Measurements from ENCODE around the gene CYP3A5.
"Not testable (repeated sequence)": the region's sequence is repeated elsewhere in the genome, so short reads cannot be mapped to it uniquely, and the experiment has no call there.

CYP3A5 gene

DNA sequence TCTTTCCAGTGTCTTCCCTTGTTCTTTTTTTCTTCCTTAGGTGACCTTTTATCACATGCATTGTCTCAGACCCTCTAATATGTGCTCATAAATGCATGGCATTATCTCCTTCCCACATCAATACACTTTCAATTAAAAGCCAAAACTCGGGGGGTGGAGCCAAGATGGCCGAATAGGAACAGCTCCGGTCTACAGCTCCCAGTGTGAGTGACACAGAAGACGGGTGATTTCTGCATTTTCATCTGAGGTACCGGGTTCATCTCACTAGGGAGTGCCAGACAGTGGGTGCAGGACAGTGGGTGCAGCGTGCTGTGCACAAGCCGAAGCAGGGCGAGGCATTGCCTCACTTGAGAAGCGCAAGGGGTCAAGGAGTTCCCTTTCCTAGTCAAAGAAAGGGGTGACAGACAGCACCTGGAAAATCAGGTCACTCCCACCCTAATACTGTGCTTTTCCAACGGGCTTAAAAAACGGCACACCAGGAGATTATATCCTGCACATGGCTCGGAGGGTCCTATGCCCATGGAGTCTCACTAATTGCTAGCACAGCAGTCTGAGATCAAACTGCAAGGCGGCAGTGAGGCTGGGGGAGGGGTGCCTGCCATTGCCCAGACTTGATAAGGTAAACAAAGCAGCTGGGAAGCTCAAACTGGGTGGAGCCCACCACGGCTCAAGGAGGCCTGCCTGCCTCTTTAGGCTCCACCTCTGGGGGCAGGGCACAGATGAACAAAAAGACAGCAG lies 6.2 kb upstream of the CYP3A5 start:
- DNase-seq (ENCODE audit: low read depth): not testable (repeated sequence)

DNA sequence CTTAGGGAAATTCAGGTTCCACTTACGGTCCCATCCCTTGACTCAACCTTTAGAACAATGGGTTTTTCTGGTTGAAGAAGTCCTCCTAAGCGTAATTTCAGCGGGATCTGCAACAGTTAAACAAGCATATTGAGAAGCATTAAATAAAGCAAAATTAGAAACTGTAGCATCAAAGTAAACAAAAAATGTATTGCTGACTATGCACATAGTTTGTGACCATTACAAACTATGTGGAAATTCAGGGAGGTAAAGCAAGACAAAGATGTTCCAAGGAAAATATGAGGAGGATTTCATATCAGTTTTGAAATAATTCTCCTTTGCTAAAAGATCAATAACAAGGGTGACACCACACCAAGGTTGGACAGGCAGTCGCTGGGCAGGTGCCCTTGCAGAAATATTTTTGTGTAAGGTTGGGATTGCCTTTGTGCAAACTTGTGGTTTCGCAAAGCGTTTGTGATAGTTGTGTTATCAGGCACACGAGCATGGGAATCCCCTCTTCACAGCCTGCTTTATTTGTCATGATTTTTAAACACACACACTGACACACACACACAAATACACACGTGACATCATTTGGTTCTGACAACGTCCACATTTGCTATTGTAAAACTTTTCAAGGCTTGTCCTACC lies 5.4 kb upstream of the CYP3A5 start:
- DNase-seq (ENCODE audit: low read depth): no peak

DNA sequence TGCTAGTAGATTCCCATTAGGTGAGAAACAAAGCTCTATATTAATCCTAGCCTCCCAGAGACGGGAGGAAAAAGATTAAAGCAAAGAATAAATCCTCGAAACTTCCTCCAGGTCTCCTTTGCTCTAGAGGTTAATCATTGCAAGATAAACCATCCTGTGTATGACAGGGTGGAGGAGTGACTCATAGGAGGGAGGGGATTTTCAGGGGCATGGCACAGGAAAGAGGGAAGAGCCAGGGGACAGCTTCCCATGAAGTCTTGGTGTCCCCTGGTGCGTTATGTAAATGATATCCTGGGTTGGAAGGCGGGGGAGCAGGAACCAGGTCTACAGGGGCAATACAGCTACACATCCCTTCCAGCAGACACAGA lies 780 bp downstream of the CYP3A5 start:
- no peak for DNase-seq (ENCODE audit: low read depth)

DNA sequence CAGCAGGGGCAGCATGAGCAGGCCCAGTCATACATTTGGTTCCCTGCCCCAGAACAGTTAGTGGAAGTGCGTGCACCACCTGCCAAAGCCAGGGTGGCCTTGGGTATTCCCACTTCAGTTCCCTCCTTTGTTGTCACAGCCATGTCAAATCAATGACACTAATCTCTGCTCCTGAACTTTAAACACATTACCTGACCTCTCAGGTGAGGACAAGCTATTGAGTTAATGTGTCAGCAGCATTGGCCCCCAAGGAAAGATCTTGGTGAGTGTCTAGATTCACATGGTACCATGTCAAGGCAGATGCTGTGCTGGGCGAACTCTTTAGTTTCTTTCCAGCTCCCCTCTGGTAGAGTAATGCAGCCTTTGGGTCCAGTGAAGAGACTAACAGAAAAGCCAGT lies 2.1 kb downstream of the CYP3A5 start:
- DNase-seq (ENCODE audit: low read depth): no peak

DNA sequence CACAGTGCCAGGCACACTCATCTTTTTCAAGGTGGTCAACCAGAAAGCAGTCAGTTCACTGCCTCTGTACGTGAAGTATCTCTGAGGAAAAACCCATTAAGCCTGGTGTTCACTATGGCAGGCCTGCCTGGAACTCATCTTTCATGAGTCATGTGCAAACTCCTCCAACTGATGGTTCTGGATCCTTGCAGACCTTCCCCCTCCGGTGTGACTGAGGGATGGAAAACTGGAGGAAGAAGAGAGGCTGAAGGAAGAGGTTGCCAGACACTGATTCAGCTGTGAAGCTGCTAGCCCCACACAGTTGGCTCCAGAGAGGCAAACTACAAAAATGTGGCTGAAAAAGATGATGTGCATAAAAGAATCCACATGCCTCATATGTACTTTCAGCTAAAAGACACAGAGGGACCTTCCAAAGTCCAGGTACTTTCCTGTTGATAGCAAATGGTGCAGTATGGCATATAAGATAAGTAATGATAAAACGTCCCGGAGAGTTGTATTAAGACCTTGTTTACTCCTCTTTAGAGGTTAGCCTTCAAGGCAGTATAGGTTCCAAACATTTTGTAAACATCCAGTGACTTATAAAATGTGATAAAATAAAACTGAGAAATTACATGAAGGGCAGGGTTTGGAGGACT lies 2.7 kb downstream of the CYP3A5 start:
- no peak for DNase-seq (ENCODE audit: low read depth)

DNA sequence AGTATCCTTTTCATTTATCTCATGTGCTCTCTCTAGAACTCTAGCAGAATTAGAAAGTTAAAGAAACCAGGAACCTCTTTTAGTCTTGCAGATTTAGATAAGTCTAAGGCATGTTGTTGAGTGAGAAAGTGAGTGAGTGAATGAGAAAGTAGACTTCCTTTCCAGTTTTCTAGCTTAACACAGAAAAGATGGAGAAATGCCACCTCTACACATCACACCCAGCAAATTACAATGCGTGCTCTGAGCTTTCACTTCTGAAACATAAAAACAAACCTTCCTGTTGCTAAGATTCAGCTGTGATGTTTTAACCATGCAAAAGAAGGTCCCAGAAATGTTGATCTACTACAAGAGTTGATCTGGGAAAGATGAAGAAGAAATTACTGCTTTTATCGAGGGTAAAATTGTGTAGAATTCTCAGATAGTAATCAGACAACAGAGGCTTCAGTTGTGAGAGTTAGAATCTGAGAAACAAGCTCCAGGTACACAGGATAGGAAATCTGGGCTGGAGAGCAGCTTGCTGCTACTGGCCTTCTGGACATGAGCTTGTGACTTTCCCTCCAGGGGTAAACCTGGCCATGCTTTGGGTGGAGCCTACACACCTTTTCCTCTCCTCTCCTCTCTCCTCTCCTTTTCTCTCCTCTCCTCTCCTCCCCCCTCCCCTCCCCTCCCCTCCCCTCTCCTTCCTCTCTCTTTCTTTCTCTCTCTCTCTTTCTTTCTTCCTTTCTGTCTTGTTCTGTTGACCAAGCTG lies 4.6 kb downstream of the CYP3A5 start:
- no peak for DNase-seq (ENCODE audit: low read depth)

DNA sequence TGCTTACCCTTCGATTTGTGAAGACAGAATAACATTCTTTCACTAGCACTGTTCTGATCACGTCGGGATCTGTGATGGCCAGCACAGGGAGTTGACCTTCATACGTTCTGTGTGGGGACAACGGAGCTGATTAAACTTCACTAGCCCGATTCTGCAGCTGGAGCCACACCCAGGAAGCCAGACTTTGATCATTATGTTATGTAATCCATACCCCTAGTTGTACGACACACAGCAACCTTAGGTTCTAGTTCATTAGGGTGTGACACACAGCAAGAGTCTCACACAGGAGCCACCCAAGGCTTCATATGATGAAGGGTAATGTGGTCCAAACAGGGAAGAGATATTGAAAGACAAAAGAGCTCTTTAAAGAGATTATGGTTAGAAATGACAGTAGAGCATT lies 7.2 kb downstream of the CYP3A5 start:
- DNase-seq (ENCODE audit: low read depth): no peak

DNA sequence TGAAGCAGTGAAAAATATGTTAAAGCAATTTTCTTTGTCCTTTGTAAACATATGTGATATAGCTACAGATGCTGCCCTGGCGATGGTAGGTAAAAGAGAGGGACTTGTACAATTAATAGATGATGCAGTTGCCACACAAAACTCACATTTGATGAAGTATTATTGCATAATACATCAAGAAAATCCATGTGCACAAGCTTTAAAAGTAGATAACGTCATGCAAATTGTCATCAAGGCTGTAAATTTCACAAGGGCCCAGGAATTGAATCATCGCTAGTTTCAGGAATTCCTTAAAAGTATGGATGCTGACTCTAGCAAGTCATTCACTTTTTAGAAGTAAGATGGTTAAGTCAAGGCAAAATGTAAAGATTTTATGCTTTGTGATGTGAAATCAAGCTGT lies 10.0 kb downstream of the CYP3A5 start:
- DNase-seq (ENCODE audit: low read depth): no peak

DNA sequence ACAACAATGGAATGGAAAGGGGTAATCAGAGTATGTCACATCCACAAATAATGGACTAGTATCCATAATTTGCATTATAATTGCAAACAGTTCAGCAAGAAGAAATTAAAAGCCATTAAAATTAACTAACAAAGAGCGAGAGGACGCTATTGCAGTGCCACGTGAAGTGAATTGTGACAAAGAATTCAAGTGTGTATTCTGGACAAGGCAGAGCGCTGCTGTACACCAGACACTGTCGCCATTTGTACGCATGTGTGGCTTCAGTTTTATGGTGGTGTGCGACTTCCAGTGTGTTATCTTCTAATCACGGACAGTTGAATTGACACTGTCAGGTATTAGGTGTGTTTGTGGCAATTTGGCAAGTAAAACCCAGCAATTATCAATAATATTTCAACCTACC lies 11.3 kb downstream of the CYP3A5 start:
- no peak for DNase-seq (ENCODE audit: low read depth)

DNA sequence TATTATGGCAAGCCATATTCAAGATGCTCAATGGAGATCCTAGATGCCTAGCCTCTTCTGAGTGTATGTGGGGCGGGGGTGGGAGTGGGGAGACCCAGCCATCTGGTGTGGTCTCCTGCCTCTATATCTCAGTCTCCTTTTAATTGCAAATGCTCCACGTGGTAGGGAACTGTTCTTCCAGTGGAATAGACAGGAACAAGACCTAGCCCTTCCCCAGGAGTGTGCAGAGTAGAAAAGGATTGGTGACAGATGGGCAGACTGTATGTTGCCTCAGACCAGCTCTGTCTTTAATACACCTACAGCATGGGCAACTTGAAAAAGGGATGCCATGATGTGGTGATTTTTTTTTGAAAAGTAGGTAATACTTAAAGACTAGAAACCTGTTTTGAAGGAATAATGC lies 12.6 kb downstream of the CYP3A5 start:
- DNase-seq (ENCODE audit: low read depth): no peak

DNA sequence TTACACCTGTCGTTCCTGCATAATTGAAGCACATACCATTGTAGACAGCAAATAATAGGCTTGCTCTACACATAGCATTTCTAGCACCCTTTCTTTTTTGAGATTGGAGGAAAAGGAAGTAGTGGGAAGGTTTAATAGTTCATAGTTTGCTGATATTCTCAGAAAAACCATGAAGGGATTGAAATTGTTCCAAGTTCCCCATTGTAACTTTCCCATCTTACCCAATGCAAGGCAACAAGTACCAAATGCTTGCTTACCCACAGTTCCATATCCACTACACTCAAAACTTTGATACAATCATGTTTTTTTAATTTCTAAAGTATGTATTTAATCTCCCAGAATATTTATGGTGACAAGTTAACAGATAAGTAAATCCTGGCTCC lies 13.8 kb downstream of the CYP3A5 start:
- no peak for DNase-seq (ENCODE audit: low read depth)

DNA sequence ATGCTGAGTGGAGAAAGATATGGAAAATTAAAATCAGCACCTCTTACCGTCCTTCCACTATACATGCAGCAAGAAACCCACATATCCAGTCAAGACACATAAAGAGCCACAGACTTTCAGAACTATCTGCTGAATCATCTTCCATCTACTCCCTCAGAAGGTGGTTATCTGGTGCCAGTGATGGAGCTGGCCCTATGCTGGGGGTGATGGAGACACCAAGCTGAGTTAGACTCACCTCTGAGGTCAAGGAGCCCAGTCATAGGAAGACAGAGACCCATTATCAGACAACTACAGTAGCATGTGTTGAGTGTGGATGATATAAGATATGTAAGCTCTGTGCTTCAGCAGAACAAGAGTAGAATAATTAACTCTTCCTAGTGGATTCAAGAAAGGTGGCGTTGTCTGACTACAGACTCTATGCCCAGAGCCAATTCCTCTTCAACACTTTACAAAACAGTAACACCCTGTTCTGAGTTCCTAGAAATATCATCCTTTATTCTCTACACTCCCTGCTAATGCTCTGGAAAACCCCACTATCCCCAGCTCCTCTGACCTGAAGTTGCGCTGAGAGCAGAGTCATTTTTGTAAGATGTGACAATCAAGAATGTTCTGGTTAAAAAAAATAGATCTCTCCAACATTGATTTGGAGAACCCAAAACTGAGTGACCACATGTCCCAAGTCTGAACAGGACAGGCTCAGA lies 14.3 kb downstream of the CYP3A5 start:
- no peak for DNase-seq (ENCODE audit: low read depth)

DNA sequence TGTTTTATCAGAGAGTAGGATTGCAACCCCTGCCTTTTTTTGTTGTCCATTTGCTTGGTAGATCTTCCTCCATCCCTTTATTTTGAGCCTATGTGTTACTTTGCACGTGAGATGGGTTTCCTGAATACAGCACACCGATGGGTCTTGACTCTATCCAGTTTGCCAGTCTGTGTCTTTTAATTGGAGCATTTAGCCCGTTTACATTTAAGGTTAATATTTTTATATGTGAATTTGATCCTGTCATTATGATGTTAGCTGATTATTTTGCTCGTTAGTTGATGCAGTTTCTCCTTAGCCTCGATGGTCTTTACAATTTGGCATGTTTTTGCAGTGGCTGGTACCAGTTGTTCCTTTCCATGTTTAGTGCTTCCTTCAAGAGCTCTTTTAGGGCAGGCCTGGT lies 21.9 kb downstream of the CYP3A5 start:
- DNase-seq (ENCODE audit: low read depth): not testable (repeated sequence)

DNA sequence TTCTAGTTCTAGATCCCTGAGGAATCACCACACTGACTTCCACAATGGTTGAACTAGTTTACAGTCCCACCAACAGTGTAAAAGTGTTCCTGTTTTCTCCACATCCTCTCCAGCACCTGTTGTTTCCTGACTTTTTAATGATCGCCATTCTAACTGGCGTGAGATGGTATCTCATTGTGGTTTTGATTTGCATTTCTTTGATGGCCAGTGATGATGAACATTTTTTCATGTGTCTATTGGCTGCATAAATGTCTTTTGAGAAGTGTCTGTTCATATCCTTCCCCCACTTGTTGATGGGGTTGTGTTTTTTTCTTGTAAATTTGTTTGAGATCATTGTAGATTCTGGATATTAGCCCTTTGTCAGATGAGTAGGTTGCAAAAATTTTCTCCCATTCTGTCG lies 25.2 kb downstream of the CYP3A5 start:
- DNase-seq (ENCODE audit: low read depth): not testable (repeated sequence)

DNA sequence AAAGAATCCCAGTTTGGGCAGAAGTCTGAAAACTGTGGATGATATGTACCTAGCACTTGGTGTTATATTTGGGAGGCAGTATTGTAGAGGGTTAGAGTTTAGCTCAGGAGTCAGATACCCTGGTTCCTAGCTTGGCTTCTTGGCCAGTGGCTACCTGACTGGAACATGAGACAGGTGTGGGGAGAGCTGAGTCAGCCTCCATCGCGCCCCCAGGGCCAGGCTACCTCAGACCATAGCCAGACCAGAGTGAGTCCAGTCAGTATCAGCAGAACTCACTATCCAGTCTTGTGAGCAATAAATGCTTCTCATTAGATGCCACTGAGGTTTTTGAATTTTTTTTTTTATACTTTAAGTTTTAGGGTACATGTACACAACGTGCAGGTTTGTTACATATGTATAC lies 26.0 kb downstream of the CYP3A5 start:
- DNase-seq (ENCODE audit: low read depth): no peak

DNA sequence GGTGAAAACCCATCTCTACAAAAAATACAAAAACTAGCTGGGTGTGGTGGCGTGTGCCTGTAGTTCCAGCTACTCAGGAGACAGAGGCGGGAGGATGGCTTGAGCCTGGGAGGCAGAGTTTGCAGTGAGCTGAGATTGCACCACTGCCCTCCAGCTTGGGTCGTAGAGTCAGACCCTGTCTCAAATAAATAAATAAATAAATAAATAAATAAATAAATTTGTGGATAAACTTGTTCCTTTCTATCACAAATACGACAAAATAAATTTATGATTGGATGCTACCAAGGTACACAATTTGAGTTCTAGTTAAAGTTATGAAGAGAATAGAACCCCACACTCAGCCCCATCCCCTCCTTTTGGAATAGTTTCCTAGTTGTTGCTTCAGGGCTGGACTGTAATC lies 26.5 kb downstream of the CYP3A5 start:
- DNase-seq (ENCODE audit: low read depth): not testable (repeated sequence)

DNA sequence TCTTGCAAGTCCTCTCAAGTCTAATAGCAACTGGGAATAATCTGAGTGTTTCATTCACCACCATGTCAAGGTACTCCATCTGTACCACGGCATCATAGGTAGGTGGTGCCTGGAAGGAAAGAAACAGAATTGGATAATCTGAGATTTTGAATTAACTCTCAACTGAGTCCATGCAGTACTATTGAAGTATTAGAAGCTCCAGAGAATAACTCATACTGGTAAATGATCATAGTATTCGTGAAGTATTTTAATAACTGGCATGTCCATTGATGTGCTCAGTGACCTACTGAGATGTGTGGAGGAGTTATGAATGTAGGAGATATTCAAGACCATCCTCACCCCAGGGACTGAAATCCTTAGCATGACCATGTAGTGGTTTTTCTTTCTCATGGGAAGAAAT lies 27.1 kb downstream of the CYP3A5 start:
- no peak for DNase-seq (ENCODE audit: low read depth)

DNA sequence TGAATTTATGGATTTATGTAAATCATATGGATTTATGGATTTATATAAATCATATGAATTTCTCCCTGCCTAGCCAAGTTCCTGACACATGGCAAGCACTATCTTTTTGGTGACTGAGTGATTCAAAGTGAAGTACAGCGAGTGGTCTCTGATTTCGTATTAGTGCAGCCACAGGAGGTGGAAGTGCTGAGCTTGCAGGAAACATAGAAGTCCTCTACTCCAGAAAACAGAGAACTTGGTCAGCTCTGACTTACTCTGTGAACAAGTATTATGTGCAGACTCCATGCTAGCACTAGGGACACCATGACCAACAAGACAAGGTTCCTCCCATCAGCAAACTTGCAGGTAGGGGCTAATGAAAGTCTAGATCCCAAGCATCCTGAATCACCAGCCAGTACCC lies 28.5 kb downstream of the CYP3A5 start:
- DNase-seq (ENCODE audit: low read depth): no peak

DNA sequence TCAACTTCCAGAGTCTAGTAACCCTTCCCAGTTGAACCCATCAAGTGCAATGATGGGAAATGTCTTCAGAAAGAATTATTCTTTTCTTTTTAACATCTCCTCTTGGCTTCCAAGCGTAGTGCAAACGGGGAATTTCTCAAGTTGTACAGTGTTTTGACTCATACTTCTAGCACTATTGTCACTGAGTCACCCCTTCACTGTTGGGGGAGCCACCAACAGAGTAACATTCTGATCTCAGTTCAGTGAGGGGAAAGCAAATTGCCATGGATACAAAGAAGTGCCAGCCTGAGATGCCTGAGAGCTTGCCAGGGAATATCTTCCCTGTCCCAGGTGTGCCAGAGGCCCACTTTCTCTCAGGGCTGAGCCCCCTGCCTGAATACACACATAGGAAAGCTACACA lies 31.0 kb downstream of the CYP3A5 start:
- DNase-seq (ENCODE audit: low read depth): no peak

DNA sequence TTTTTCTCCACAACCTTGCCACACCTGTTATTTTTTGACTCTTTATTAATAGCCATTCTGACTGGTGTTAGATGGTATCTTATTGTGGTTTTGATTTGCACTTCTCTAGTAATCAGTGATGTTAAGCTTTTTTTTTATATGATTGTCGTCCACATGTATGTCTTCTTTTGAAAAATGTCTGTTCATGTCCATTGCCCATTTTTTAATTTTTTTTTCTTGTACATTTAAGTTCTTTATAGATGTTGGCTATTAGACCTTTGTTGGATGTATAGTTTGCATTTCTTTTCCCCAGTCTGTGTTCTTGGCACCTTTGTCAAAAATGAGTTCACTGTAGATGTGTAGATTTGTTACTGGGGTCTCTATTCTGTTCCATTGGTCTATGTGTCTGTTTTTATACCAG lies 34.2 kb downstream of the CYP3A5 start:
- no peak for DNase-seq (ENCODE audit: low read depth)

DNA sequence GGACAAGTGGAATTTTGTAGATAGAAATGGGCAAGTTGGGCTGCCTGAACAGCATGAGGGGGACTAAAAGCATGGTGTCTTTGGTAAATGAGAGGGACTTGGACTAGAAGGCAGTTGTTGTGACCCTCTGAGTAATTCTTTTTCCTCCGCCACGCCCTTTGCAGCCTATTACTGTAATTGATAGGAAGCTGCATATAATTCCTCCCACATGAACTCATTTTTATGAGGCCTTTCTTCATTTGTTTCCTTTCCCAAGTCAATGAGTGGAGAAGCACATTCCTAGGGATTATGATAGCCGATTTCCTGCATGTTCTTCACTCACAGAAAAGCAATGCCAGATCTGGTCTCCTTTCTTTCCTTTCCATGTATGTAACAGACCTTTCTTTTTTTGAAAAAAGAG lies 35.4 kb downstream of the CYP3A5 start:
- DNase-seq (ENCODE audit: low read depth): no peak

DNA sequence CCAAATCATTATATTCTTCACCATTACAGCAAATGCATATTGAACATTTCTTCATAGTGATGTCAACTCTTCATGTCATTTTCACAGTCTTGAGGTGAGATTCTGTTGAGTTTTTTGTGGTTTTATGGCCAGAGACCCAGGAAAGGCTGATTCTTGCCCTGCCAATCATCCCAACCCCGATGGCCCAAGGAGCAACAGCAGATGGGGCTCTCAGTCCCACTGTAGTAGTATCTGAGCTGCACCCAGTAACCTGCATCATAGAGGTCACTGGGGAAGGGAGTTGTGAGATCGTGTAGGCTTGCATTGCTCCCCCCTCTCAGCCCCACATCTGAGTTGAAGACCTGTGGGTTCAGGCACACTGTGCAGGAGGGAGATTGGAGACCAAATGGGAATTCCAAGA lies 36.3 kb downstream of the CYP3A5 start:
- DNase-seq (ENCODE audit: low read depth): no peak

Measured in activated T-helper 9 cell treated with anti-CD3 and anti-CD28 coated beads, Interleukin-2, amount 50 U/mL, for 16 hours (primary cell).